T follicular helper cell (primary cell): ENCODE measurements around the gene SYT6.

Source experiments
- DNase-seq: peaks from one replicate; pipeline ENCODE4 v3.0.0-alpha.2; 2020; ENCODE audit warnings: low read depth

Gene SYT6

GRCh38 chr1:114154146-114154962 lies 685 bp upstream of the SYT6 start:
- no peak for DNase-seq

- DNase-seq = no peak
Measured at GRCh38 chr1:114152508-114153260, 985 bp downstream of the SYT6 start.

GRCh38 chr1:114152089-114152507 lies 1.6 kb downstream of the SYT6 start:
- DNase-seq = no peak

GRCh38 chr1:114150016-114150415 lies 3.7 kb downstream of the SYT6 start:
- no peak for DNase-seq

- DNase-seq = no peak
Measured at GRCh38 chr1:114149211-114149610, 4.5 kb downstream of the SYT6 start.

- DNase-seq = no peak
Measured at GRCh38 chr1:114145504-114146151, 8.0 kb downstream of the SYT6 start.

GRCh38 chr1:114144016-114144415 lies 9.7 kb downstream of the SYT6 start:
- no peak for DNase-seq

GRCh38 chr1:114139540-114139939 lies 14.1 kb downstream of the SYT6 start:
- DNase-seq = no peak

- DNase-seq = no peak
Measured at GRCh38 chr1:114137497-114137896, 16.2 kb downstream of the SYT6 start.

- DNase-seq = no peak
Measured at GRCh38 chr1:114135786-114136185, 17.9 kb downstream of the SYT6 start.

- no peak for DNase-seq
Measured at GRCh38 chr1:114134518-114134917, 19.2 kb downstream of the SYT6 start.

GRCh38 chr1:114133129-114133528 lies 20.5 kb downstream of the SYT6 start:
- DNase-seq = no peak

- DNase-seq = no peak
Measured at GRCh38 chr1:114131526-114132220, 22.0 kb downstream of the SYT6 start.

GRCh38 chr1:114130846-114131525 lies 22.7 kb downstream of the SYT6 start:
- DNase-seq = no peak

- no peak for DNase-seq
Measured at GRCh38 chr1:114130213-114130612, 23.5 kb downstream of the SYT6 start.

GRCh38 chr1:114128293-114128692 lies 25.4 kb downstream of the SYT6 start:
- no peak for DNase-seq

- no peak for DNase-seq
Measured at GRCh38 chr1:114126261-114127095, 27.2 kb downstream of the SYT6 start.

- DNase-seq = no peak
Measured at GRCh38 chr1:114124644-114125043, 29.0 kb downstream of the SYT6 start.

- no peak for DNase-seq
Measured at GRCh38 chr1:114122941-114123618, 30.6 kb downstream of the SYT6 start.
